Mesothelial cell of epicardium (in vitro differentiated cells): Measurements from ENCODE around the gene TAOK3. TPM values are rescaled to one million over a fixed set of nuclear protein-coding genes. Genes with fewer than 3 reads are reported as not detected.
A peak's percentile ranks its signal among the peaks of the same experiment; 100 is the strongest.
"Not testable (repeated sequence)": the region's sequence is repeated elsewhere in the genome, so short reads cannot be mapped to it uniquely, and the experiment has no call there.

Experiments used
- DNase-seq, 2 experiments: peaks; one replicate each; pipeline ENCODE4 v3.0.0; 2021; ENCODE audit warnings: low spot score in 2 of 2; ENCODE audit not compliant: unreplicated experiment in 2 of 2
- H3K27ac Mint-ChIP-seq: 2 replicates; pipeline ENCODE4 v1.8.0; 2021; ENCODE audit warnings: mixed read lengths
- H3K27me3 Mint-ChIP-seq: 2 replicates; pipeline ENCODE4 v1.8.0; 2021; ENCODE audit warnings: low read depth, mixed read lengths
- H3K36me3 Mint-ChIP-seq: 2 replicates; pipeline ENCODE4 v1.8.0; 2021; ENCODE audit warnings: mixed read lengths
- H3K4me1 Mint-ChIP-seq: 2 replicates; pipeline ENCODE4 v1.8.0; 2021; ENCODE audit warnings: mixed read lengths
- H3K4me3 Mint-ChIP-seq: 2 replicates; pipeline ENCODE4 v1.8.0; 2021; ENCODE audit warnings: mild to moderate bottlenecking, moderate library complexity, mixed read lengths
- H3K9me3 Mint-ChIP-seq: 2 replicates; pipeline ENCODE4 v1.8.0; 2021; ENCODE audit warnings: mixed read lengths
- total RNA-seq: library from RNA; stranded (reverse); gene quantifications from 3 replicates; pipeline ENCODE4 v1.2.1, GENCODE V29; 2021
- TF ChIP-seq, protein P1 (sequence below): fragments of 200-600 bp; sonication (generic); IDR thresholded peaks from one replicate; pipeline ENCODE4 v1.5.0; 2021; ENCODE audit warnings: antibody characterized with exemption; ENCODE audit not compliant: unreplicated experiment

Gene TAOK3
- total RNA-seq, 1 donor from 2014 or later: 27.7 TPM

DNA sequence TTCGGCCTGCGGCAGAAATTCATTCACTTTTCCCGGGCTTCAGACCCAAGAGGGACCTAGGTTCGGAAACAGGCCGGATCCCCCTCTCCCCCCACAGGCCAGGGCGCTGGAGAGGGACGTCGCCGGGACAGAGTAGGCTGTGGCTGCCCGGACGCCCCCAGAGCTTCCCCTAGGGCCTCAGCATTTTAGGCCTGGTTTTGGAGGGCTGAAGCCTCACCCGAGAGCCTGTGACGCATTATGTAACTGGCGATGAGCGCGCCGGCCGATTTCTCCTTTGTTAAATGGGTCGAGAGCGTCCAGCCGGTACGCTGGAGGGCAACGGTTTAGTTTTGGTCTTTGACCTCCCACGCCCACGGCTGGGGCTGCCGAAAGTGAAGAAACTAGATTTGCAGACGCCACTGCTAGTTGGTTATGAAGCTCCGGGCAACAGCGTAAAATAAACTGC lies 236.1 kb downstream of the TAOK3 start:
- H3K27ac Mint-ChIP-seq: peak overlapping the region; percentile 86

DNA sequence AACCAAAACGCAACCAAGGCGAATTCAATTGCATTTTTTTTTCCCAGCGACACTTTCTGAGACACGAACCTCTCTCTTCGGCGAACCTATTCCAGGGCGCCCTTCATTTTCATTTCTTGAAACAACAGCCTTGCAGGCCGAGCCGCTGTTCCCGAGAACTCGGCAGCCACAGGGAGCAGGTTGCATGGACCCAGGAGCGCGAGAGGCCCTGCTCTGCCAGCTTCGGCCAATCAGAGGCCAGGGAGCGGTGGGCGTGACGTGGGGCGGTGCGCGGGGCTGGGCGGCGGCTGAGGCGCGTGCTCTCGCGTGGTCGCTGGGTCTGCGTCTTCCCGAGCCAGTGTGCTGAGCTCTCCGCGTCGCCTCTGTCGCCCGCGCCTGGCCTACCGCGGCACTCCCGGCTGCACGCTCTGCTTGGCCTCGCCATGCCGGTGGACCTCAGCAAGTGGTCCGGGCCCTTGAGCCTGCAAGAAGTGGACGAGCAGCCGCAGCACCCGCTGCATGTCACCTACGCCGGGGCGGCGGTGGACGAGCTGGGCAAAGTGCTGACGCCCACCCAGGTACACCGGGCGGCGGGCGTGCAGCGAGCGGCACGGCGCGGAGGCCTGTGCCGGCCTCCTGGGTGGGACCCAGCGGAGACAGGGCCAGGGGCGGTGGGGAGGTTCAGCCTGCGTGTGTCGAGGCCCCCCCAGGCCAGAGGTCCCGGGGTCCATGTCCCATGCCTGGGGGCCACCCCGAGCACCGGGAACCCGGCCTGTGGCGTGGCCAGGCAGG lies 236.7 kb downstream of the TAOK3 start, which contains the start of gene PEBP1:
Gene PEBP1 (plus strand): TSS at position 337 of the 771 bp plus-strand sequence. CDS start 86 bp downstream, at position 423.
- H3K27ac Mint-ChIP-seq: peak within 1 kb of the TSS; percentile 94
- peaks cover 19% of the 10 kb centered on the region for H3K36me3 Mint-ChIP-seq
- peak within 1 kb of the TSS; percentile 93 for H3K4me3 Mint-ChIP-seq
- TF ChIP-seq, protein P1, sequence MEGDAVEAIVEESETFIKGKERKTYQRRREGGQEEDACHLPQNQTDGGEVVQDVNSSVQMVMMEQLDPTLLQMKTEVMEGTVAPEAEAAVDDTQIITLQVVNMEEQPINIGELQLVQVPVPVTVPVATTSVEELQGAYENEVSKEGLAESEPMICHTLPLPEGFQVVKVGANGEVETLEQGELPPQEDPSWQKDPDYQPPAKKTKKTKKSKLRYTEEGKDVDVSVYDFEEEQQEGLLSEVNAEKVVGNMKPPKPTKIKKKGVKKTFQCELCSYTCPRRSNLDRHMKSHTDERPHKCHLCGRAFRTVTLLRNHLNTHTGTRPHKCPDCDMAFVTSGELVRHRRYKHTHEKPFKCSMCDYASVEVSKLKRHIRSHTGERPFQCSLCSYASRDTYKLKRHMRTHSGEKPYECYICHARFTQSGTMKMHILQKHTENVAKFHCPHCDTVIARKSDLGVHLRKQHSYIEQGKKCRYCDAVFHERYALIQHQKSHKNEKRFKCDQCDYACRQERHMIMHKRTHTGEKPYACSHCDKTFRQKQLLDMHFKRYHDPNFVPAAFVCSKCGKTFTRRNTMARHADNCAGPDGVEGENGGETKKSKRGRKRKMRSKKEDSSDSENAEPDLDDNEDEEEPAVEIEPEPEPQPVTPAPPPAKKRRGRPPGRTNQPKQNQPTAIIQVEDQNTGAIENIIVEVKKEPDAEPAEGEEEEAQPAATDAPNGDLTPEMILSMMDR: no peak
- peak; percentile 89 to 95 for DNase-seq
- H3K4me1 Mint-ChIP-seq: peaks cover 16% of the 10 kb centered on the region
- H3K27me3 Mint-ChIP-seq: no peaks in the 10 kb centered on the region
- H3K9me3 Mint-ChIP-seq: no peaks in the 10 kb centered on the region

More for the DNA sequence above, 236.1 kb downstream of the TAOK3 start:
- DNase-seq: peak in 1 of 2 experiments; percentile 51
- Mint-ChIP-seq H3K27me3 (no peaks in the 10 kb centered on the region), H3K4me1 (peaks cover 16% of the 10 kb centered on the region), H3K4me3 (peak overlapping the region; percentile 93), H3K9me3 (no peaks in the 10 kb centered on the region), H3K36me3 (peaks cover 22% of the 10 kb centered on the region)
- TF ChIP-seq, protein P1: no peak

DNA sequence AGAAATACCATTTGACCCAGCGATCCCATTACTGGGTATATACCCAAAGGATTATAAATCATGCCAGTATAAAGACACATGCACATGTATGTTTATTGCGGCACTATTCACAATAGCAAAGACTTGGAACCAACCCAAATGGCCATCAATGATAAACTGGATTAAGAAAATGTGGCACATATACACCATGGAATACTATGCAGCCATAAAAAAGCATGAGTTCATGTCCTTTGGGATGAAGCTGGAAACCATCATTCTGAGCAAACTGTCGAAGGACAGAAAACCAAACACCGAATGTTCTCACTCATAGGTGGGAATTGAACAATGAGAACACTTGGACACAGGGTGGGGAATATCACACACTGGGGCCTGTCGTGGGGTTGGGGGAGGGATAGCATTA lies 243.3 kb downstream of the TAOK3 start:
- H3K27ac Mint-ChIP-seq, H3K9me3 Mint-ChIP-seq, H3K4me3 Mint-ChIP-seq, H3K27me3 Mint-ChIP-seq, H3K4me1 Mint-ChIP-seq, H3K36me3 Mint-ChIP-seq, DNase-seq: not testable (repeated sequence)

DNA sequence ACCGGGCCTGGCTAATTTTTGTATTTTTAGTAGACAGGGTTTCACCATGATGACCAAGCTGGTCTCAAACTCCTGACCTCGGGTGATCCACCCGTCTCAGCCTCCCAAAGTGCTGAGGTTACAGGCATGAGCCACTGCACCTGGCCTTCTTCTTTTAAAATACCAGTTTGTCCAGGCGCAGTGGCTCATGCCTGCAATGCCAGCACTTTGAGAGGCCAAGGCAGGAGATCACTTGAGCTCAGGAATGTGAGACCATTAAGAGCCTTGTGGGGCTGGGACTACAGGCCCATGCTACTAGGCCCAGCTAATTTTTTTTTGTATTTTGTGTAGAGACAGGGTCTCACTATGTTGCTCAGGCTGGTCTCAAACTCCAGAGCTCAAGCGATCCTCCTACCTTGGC lies 244.8 kb downstream of the TAOK3 start:
- H3K9me3 Mint-ChIP-seq: no peaks in the 10 kb centered on the region
- peaks cover 2% of the 10 kb centered on the region for H3K4me1 Mint-ChIP-seq
- peaks cover 6% of the 10 kb centered on the region for H3K36me3 Mint-ChIP-seq
- no peak overlapping the region for H3K27ac Mint-ChIP-seq
- TF ChIP-seq, protein P1: no peak
- H3K4me3 Mint-ChIP-seq: no peak overlapping the region
- no peaks in the 10 kb centered on the region for H3K27me3 Mint-ChIP-seq
- no peak for DNase-seq

DNA sequence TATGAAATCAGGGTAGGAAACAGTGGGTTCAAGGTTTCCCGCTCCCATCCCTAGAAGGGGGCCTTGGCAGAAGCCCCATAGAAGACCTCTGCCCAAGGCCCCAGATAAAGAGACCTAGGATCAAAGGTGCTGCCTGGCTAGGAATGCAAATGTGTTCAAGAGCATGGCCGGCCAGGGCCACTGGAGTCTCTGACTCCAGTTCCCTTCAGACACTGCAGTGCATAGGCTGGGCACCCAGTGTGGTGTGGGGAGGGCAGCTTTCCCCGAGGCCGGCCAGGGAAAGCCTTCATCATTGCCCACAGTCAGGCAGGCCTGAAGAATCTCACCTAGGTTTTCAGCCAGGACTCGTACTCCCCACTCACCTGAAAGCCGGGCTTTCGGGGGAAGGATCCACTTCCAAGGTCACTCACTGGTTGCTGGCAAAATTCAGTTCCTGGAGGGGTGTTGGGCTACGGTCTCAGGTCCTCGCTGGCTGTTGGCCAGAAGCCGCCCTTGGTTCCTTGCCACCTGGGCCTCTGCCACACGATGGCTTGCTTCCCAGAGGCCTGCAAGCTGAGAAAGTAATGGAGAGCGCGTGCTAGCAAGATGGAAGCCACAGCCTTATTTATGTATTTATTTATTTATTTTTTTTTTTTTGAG lies 246.5 kb downstream of the TAOK3 start:
- H3K27ac Mint-ChIP-seq: no peak overlapping the region
- no peak for DNase-seq
- H3K27me3 Mint-ChIP-seq: no peaks in the 10 kb centered on the region
- no peak overlapping the region for H3K4me3 Mint-ChIP-seq
- peaks cover 2% of the 10 kb centered on the region for H3K4me1 Mint-ChIP-seq
- TF ChIP-seq, protein P1: no peak
- H3K9me3 Mint-ChIP-seq: no peaks in the 10 kb centered on the region
- H3K36me3 Mint-ChIP-seq: peaks cover 4% of the 10 kb centered on the region

DNA sequence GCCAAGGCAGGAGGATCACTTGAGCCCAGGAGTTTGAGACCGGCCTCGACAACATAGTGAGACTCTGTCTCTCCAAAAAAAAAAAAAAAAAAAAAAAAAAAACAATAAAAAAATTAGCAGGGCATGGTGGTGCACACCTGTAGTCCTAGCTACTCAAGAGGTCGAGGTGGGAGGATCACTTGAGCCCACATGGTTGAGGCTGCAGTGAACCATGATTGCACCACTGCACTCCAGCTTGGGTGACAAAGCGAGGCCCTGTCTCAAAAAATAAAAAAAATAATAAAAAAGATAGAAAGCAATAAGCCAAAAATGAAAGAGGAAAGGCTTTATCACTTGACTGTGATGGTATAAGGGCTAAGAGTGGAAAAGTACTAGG lies 247.0 kb downstream of the TAOK3 start:
- TF ChIP-seq, protein P1: no peak
- Mint-ChIP-seq H3K4me3 (no peak overlapping the region), H3K36me3 (peaks cover 2% of the 10 kb centered on the region), H3K27me3 (no peaks in the 10 kb centered on the region), H3K4me1 (peaks cover 6% of the 10 kb centered on the region), H3K27ac (no peak overlapping the region), H3K9me3 (no peaks in the 10 kb centered on the region)
- DNase-seq: no peak
